ENCODE data around the gene NFKBIA. TPM values are rescaled to one million over a fixed set of nuclear protein-coding genes. Genes with fewer than 3 reads are reported as not detected.
"Not testable (repeated sequence)": the region's sequence is repeated elsewhere in the genome, so short reads cannot be mapped to it uniquely, and the experiment has no call there.

Gene NFKBIA
- total and polyA plus RNA-seq, 4 donors: 83.0 to 186 (median 111) TPM

- Histone ChIP-seq H3K27me3 (ENCODE audit: control insufficient read depth in 1 of 2, insufficient read depth in 2 of 2, low read length in 1 of 2) (no peaks in the 10 kb centered on the region), H3K27ac (ENCODE audit: low read depth in 1 of 2, low read length in 2 of 2) (no peak overlapping the region), H3K36me3 (ENCODE audit: control insufficient read depth in 1 of 2, insufficient read depth in 2 of 2, low read length in 1 of 2) (no peaks in the 10 kb centered on the region), H3K4me3 (ENCODE audit: low read length in 2 of 2) (no peak overlapping the region), H3K4me1 (ENCODE audit: control insufficient read depth in 1 of 2, insufficient read depth in 2 of 2, low read length in 2 of 2) (no peaks in the 10 kb centered on the region), H3K9me3 (ENCODE audit: control insufficient read depth, low read length) (no peaks in the 10 kb centered on the region)
- intact Hi-C loops (cut with DNase I): no loop called here
- WGBS, 2 donors: 81 to 85% methylated on average over 25 of the region's 25 CpGs
- ATAC-seq (ENCODE audit: low FRiP score) (no peak), DNase-seq (peak; percentile 22 to 32)
Observed at GRCh38 chr14:35362911-35363374, 41.6 kb downstream of the NFKBIA start.

- DNase-seq (peak; percentile 18 to 22), ATAC-seq (ENCODE audit: low FRiP score) (no peak)
- Histone ChIP-seq H3K27me3 (ENCODE audit: control insufficient read depth in 1 of 2, insufficient read depth in 2 of 2, low read length in 1 of 2) (no peaks in the 10 kb centered on the region), H3K9me3 (ENCODE audit: control insufficient read depth, low read length) (no peaks in the 10 kb centered on the region), H3K4me3 (ENCODE audit: low read length in 2 of 2) (no peak overlapping the region), H3K4me1 (ENCODE audit: control insufficient read depth in 1 of 2, insufficient read depth in 2 of 2, low read length in 2 of 2) (no peaks in the 10 kb centered on the region), H3K36me3 (ENCODE audit: control insufficient read depth in 1 of 2, insufficient read depth in 2 of 2, low read length in 1 of 2) (no peaks in the 10 kb centered on the region), H3K27ac (ENCODE audit: low read depth in 1 of 2, low read length in 2 of 2) (no peak overlapping the region)
- intact Hi-C loops (cut with DNase I): no loop called here
- whole genome bisulfite sequencing, 2 donors: 42 to 51% methylated on average over 3 of the region's 3 CpGs
Observed at GRCh38 chr14:35362450-35362849, 42.1 kb downstream of the NFKBIA start.

GRCh38 chr14:35361141-35361480, 43.4 kb downstream of the NFKBIA start:
- 93 to 94% methylated on average over 8 of the region's 8 CpGs for WGBS, 2 donors
- Histone ChIP-seq H3K4me1 (ENCODE audit: control insufficient read depth in 1 of 2, insufficient read depth in 2 of 2, low read length in 2 of 2) (no peaks in the 10 kb centered on the region), H3K9me3 (ENCODE audit: control insufficient read depth, low read length) (no peaks in the 10 kb centered on the region), H3K36me3 (ENCODE audit: control insufficient read depth in 1 of 2, insufficient read depth in 2 of 2, low read length in 1 of 2) (no peaks in the 10 kb centered on the region), H3K27me3 (ENCODE audit: control insufficient read depth in 1 of 2, insufficient read depth in 2 of 2, low read length in 1 of 2) (no peaks in the 10 kb centered on the region), H3K27ac (ENCODE audit: low read depth in 1 of 2, low read length in 2 of 2) (no peak overlapping the region), H3K4me3 (ENCODE audit: low read length in 2 of 2) (no peak overlapping the region)
- DNase-seq (peak in 1 of 2 donors; percentile 51), ATAC-seq (ENCODE audit: low FRiP score) (no peak)
- intact Hi-C loops (cut with DNase I): no loop called here

- 86 to 92% methylated on average over 7 of the region's 7 CpGs for WGBS, 2 donors
- peak in 1 of 2 donors; percentile 1 for DNase-seq
- H3K36me3 ChIP-seq (ENCODE audit: control insufficient read depth in 1 of 2, insufficient read depth in 2 of 2, low read length in 1 of 2); H3K27me3 ChIP-seq (ENCODE audit: control insufficient read depth in 1 of 2, insufficient read depth in 2 of 2, low read length in 1 of 2); intact Hi-C loops (cut with DNase I); H3K4me1 ChIP-seq (ENCODE audit: control insufficient read depth in 1 of 2, insufficient read depth in 2 of 2, low read length in 2 of 2); H3K9me3 ChIP-seq (ENCODE audit: control insufficient read depth, low read length); H3K4me3 ChIP-seq (ENCODE audit: low read length in 2 of 2); H3K27ac ChIP-seq (ENCODE audit: low read depth in 1 of 2, low read length in 2 of 2); ATAC-seq (ENCODE audit: low FRiP score): not testable (repeated sequence)
Observed at GRCh38 chr14:35359655-35360054, 44.9 kb downstream of the NFKBIA start.

- no peaks in the 10 kb centered on the region for H3K9me3 ChIP-seq (ENCODE audit: control insufficient read depth, low read length)
- 36 to 37% methylated on average over 5 of the region's 5 CpGs for WGBS, 2 donors
- intact Hi-C loops (cut with DNase I): no loop called here
- H3K4me3 ChIP-seq (ENCODE audit: low read length in 2 of 2): no peak overlapping the region
- no peaks in the 10 kb centered on the region for H3K36me3 ChIP-seq (ENCODE audit: control insufficient read depth in 1 of 2, insufficient read depth in 2 of 2, low read length in 1 of 2)
- no peak overlapping the region for H3K27ac ChIP-seq (ENCODE audit: low read depth in 1 of 2, low read length in 2 of 2)
- H3K4me1 ChIP-seq (ENCODE audit: control insufficient read depth in 1 of 2, insufficient read depth in 2 of 2, low read length in 2 of 2): peaks cover 0 to 2% of the 10 kb centered on the region in 2 donors
- peak in 1 of 2 donors; percentile 14 for DNase-seq
- no peak for ATAC-seq (ENCODE audit: low FRiP score)
- no peaks in the 10 kb centered on the region for H3K27me3 ChIP-seq (ENCODE audit: control insufficient read depth in 1 of 2, insufficient read depth in 2 of 2, low read length in 1 of 2)
Observed at GRCh38 chr14:35355981-35356841, 48.3 kb downstream of the NFKBIA start.

GRCh38 chr14:35355235-35355634, 49.3 kb downstream of the NFKBIA start:
- H3K4me1 ChIP-seq (ENCODE audit: control insufficient read depth in 1 of 2, insufficient read depth in 2 of 2, low read length in 2 of 2); H3K4me3 ChIP-seq (ENCODE audit: low read length in 2 of 2); intact Hi-C loops (cut with DNase I); H3K27me3 ChIP-seq (ENCODE audit: control insufficient read depth in 1 of 2, insufficient read depth in 2 of 2, low read length in 1 of 2); H3K9me3 ChIP-seq (ENCODE audit: control insufficient read depth, low read length); H3K36me3 ChIP-seq (ENCODE audit: control insufficient read depth in 1 of 2, insufficient read depth in 2 of 2, low read length in 1 of 2); H3K27ac ChIP-seq (ENCODE audit: low read depth in 1 of 2, low read length in 2 of 2); ATAC-seq (ENCODE audit: low FRiP score): not testable (repeated sequence)
- WGBS, 2 donors: 96% methylated on average over 6 of the region's 6 CpGs
- peak in 1 of 2 donors; percentile 8 for DNase-seq

GRCh38 chr14:35353409-35354172, 51.0 kb downstream of the NFKBIA start:
- intact Hi-C loops (cut with DNase I): no loop called here
- Histone ChIP-seq H3K4me3 (ENCODE audit: low read length in 2 of 2) (no peak overlapping the region), H3K27ac (ENCODE audit: low read depth in 1 of 2, low read length in 2 of 2) (no peak overlapping the region), H3K27me3 (ENCODE audit: control insufficient read depth in 1 of 2, insufficient read depth in 2 of 2, low read length in 1 of 2) (no peaks in the 10 kb centered on the region), H3K9me3 (ENCODE audit: control insufficient read depth, low read length) (no peaks in the 10 kb centered on the region), H3K36me3 (ENCODE audit: control insufficient read depth in 1 of 2, insufficient read depth in 2 of 2, low read length in 1 of 2) (no peaks in the 10 kb centered on the region), H3K4me1 (ENCODE audit: control insufficient read depth in 1 of 2, insufficient read depth in 2 of 2, low read length in 2 of 2) (peaks cover 0 to 2% of the 10 kb centered on the region in 2 donors)
- ATAC-seq (ENCODE audit: low FRiP score): no peak
- DNase-seq: no peak
- WGBS, 2 donors: 64 to 69% methylated on average over 10 of the region's 10 CpGs

- peak in 1 of 2 donors; percentile 57 for DNase-seq
- H3K27ac ChIP-seq (ENCODE audit: low read depth in 1 of 2, low read length in 2 of 2): no peak overlapping the region
- no peaks in the 10 kb centered on the region for H3K27me3 ChIP-seq (ENCODE audit: control insufficient read depth in 1 of 2, insufficient read depth in 2 of 2, low read length in 1 of 2)
- ATAC-seq (ENCODE audit: low FRiP score): peak; percentile 29
- no peaks in the 10 kb centered on the region for H3K9me3 ChIP-seq (ENCODE audit: control insufficient read depth, low read length)
- peaks cover 0 to 2% of the 10 kb centered on the region in 2 donors for H3K4me1 ChIP-seq (ENCODE audit: control insufficient read depth in 1 of 2, insufficient read depth in 2 of 2, low read length in 2 of 2)
- H3K4me3 ChIP-seq (ENCODE audit: low read length in 2 of 2): no peak overlapping the region
- intact Hi-C loops (cut with DNase I): no loop called here
- WGBS, 2 donors: 83 to 84% methylated on average over 15 of the region's 15 CpGs
- H3K36me3 ChIP-seq (ENCODE audit: control insufficient read depth in 1 of 2, insufficient read depth in 2 of 2, low read length in 1 of 2): no peaks in the 10 kb centered on the region
Observed at GRCh38 chr14:35352274-35353233, 52.0 kb downstream of the NFKBIA start.
